Posterior vena cava (tissue), 2 donors: Measurements from ENCODE around the gene ZNF30. TPM values are rescaled to one million over a fixed set of nuclear protein-coding genes. Genes with fewer than 3 reads are reported as not detected.
"Not testable (repeated sequence)": the region's sequence is repeated elsewhere in the genome, so short reads cannot be mapped to it uniquely, and the experiment has no call there.

Experiments used
- DNase-seq: peaks from one replicate; pipeline ENCODE4 v3.0.0-alpha.2; 2020; ENCODE audit warnings: low spot score
- intact Hi-C, 2 donors: fragments of 100-400 bp; cut with DNase I; formaldehyde crosslinking; loops; one replicate each; pipeline versions ENCODE4 v1.14.1 to v1.14.2; 2022 to 2023
- long read RNA-seq, 2 donors: library from polyadenylated mRNA; unstranded; transcript quantifications; one replicate each; pipeline ENCODE4 v2.0.0, GENCODE V29; 2020 to 2021
- total RNA-seq, 2 donors: library from RNA; stranded (reverse); fragmentation: NEBNext Ultra II Directional; extraction: Animal tissue kit (Norgen Biotek cat#: 25700); gene quantifications; one replicate each; pipeline ENCODE4 v1.2.1, GENCODE V29; 2021
- donor health status: DM: yes; HTN: yes; CAD: no.
- donor health status: DM: yes; HTN: yes; CAD: no.

Gene ZNF30
- total RNA-seq, result 1 to 10 TPM; 2.2 to 3.4 TPM
- long read RNA-seq, donor 1, partial matches to known transcripts, result 0 of 3 reads
- long read RNA-seq, donor 1, other reads (novel, unspliced or antisense), result 2 of 3 reads
- long read RNA-seq, donor 2, partial matches to known transcripts, result 1 of 9 reads
- long read RNA-seq, donor 2, other reads (novel, unspliced or antisense), result 5 of 9 reads

- intact Hi-C loops, result no loop called here
- DNase-seq, result peak; percentile 98
These were observed at the start of gene ZNF30 for GRCh38 chr19:34926685-34927375. Gene ZNF30, plus strand, starts transcription at chr19:34926903. Its CDS starts 3,045 bp downstream, at chr19:34929948.

GRCh38 chr19:34879563-34879962 lies 47.1 kb upstream of the ZNF30 start:
- intact Hi-C loops, result no loop called here
- DNase-seq, result no peak

DNA sequence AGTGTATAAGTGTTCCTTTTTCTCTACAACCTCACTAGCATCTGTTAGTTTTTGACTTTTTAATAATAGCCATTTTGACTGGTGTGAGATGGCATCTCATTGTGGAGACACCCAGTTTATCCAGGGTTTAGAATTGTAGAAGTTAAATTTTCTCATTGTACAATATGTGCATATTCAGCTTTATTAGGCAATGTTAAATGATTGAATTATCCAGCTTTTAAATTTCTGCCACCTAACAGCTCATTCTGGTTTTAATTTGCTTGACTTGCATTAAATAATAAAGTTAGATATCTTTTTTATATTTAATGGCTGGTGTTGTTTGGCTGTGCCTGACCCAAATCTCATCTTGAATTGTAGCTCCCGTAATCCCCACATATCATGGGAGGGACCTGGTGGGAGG lies 46.7 kb upstream of the ZNF30 start:
- intact Hi-C loops, result no loop called here

DNA sequence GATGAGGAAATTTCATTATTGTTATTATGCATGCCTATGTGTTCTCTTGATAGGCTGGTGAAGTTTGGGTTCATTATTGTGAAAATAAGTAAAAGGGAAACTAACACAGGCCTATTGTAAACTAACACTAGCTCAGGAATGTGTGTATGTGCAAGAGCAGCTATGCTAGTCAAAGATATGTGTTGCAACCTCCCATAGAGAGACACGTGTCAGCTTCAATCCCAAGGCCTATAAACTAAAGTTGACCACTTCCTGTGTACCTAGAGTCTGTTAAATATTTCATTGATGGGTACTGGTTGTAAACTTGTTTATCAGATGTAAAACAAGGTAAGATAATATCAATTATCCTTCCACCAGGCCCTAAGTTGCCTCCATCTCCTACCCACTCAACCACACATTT lies 44.7 kb upstream of the ZNF30 start:
- intact Hi-C loops, result no loop called here

More for the DNA sequence above, 46.7 kb upstream of the ZNF30 start:
- no peak for DNase-seq

DNA sequence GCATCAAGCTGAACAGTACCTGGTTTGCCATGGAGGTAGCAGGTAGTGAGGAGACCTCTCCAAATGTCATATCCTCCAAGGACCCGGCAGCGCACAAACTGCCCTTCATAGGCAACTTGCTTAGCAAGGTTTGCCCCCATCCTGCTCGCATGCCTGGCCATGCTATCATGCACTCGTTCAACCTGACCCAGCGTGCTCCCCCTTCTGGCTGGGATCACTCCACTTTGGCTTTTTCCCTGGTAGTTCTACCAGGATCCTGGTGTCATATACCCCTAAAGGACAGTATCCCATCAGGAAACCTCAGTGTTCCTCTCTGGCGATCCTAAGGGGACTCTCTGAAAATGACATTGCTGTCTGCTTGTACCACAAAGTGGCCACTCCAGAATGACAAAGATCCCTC lies 38.6 kb upstream of the ZNF30 start:
- DNase-seq, result no peak
- intact Hi-C loops, result no loop called here

More for the DNA sequence above, 44.7 kb upstream of the ZNF30 start:
- DNase-seq, result no peak

- DNase-seq, result no peak
- intact Hi-C loops, result no loop called here
These were observed 26.5 kb upstream of the ZNF30 start for GRCh38 chr19:34900245-34900644.

- intact Hi-C loops, result no loop called here
- no peak for DNase-seq
These were observed 21.8 kb upstream of the ZNF30 start for GRCh38 chr19:34904664-34905527.

- intact Hi-C loops, result no loop called here
- DNase-seq, result no peak
These were observed 15.9 kb upstream of the ZNF30 start for GRCh38 chr19:34910770-34911169.

- DNase-seq, intact Hi-C loops: not testable (repeated sequence)
These were observed 9.6 kb upstream of the ZNF30 start for GRCh38 chr19:34917144-34917543.

GRCh38 chr19:34918190-34918589 lies 8.5 kb upstream of the ZNF30 start:
- intact Hi-C loops, result no loop called here
- no peak for DNase-seq

GRCh38 chr19:34920090-34920786 lies 6.5 kb upstream of the ZNF30 start:
- DNase-seq, intact Hi-C loops: not testable (repeated sequence)

GRCh38 chr19:34925278-34925855 lies 1.3 kb upstream of the ZNF30 start:
- intact Hi-C loops, result no loop called here

GRCh38 chr19:34926361-34926684 lies 380 bp upstream of the ZNF30 start:
- intact Hi-C loops, result no loop called here
- DNase-seq, result no peak

More at GRCh38 chr19:34925278-34925855, 1.3 kb upstream of the ZNF30 start:
- no peak for DNase-seq

DNA sequence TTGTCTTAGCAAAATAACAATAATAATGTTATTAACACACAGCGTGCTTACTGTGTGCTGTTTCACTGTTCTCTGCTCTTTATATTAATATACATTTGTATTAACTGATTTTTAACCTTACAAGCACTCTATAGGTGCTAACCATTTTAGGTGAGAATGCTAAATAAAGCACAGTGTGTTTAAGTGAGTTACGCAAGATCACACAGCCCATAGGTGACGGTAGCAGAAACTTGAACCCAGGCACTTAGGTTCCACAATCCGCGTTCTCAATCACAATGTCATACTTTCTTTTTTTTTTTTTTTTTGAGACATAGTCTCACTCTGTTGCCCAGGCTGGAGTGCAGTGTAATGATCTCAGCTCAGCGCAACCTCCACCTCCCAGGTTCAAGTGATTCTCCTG lies 5.8 kb downstream of the ZNF30 start:
- intact Hi-C loops, result no loop called here
- no peak for DNase-seq

- no peak for DNase-seq
- intact Hi-C loops, result no loop called here
These were observed 9.5 kb downstream of the ZNF30 start for GRCh38 chr19:34936184-34936583.

GRCh38 chr19:34938886-34939285 lies 12.2 kb downstream of the ZNF30 start:
- intact Hi-C loops, result no loop called here
- no peak for DNase-seq

GRCh38 chr19:34943861-34944573 lies 17.3 kb downstream of the ZNF30 start:
- intact Hi-C loops, result loop anchor here in 1 of 2 donors (5.0 kb wide), 1 partner anchor 617 kb away; no protein-coding TSS in a partner anchor
- no peak for DNase-seq

- no peak for DNase-seq
- intact Hi-C loops, result no loop called here
These were observed 26.4 kb downstream of the ZNF30 start for GRCh38 chr19:34953092-34953491.
